GM13976 (cell line): ENCODE measurements around the gene JOSD1.

Source experiments
- DNase-seq: peaks from one replicate; pipeline ENCODE4 v3.0.0; 2012; ENCODE audit warnings: low spot score
- CTCF ChIP-seq: IDR thresholded peaks from 2 replicates; pipeline ENCODE4 v1.5.1; 2012; ENCODE audit warnings: borderline replicate concordance, mild to moderate bottlenecking; ENCODE audit not compliant: insufficient read depth; ENCODE audit errors: extremely low read depth, missing control alignments, control extremely low read depth
- in situ Hi-C: fragments of 300-500 bp; cut with MboI; formaldehyde crosslinking; loops from one replicate; pipeline ENCODE4 v1.12.0; 2022; ENCODE audit warnings: low sequenced_read_pairs, mixed read lengths, inconsistent platforms; ENCODE audit not compliant: unreplicated experiment

JOSD1 gene

GRCh38 chr22:38741576-38741975, 40.8 kb upstream of the JOSD1 start:
- no peak for DNase-seq
- TF ChIP-seq CTCF = no peak
- in situ Hi-C loops = no loop called here

DNA sequence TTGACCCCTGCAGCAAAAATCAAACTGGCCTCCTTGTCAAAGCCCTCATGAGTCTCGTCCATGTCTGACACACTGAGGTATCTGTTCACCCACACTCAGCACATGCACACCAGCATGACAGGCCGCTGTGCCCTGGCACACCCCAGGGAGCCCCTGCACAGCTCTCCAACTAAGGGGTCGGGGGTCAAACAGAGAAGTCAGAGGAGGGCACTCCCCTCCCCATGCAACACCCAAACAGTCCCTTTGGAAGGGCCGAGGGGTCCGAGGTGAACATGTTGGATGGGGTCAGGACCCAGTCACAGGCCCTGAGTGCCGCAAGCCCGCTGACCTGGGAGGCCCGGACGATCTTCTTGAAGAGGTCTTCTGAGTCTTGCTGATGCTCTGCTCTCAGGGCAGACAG, 40.4 kb upstream of the JOSD1 start:
- in situ Hi-C loops = no loop called here
- DNase-seq = no peak
- no peak for TF ChIP-seq CTCF

DNA sequence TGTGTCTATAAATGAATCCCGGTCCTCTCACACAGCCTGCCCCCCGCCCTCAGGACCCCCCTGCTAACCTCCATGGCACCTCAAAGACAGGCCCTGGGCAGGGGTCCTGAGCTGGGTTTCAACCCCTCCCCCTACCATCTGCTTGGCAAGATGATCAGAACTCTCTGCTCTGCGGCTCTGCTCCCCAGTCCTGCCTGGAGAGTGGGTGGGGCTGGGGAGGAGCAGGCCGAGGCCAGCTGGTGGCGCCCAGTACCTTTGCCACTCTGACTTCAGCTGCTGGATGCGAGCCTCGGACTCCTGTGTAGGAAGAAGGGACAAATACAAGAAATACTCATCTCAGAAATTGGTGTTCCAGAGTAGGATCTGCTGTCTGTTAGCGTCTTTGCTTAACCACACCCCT, 40.0 kb upstream of the JOSD1 start:
- no peak for DNase-seq
- in situ Hi-C loops = no loop called here
- TF ChIP-seq CTCF = no peak

- no peak for TF ChIP-seq CTCF
- in situ Hi-C loops = no loop called here
- peak; percentile 30 for DNase-seq
Measured at GRCh38 chr22:38740116-38740723, 39.5 kb upstream of the JOSD1 start.

- in situ Hi-C loops = no loop called here
- TF ChIP-seq CTCF = no peak
- peak; percentile 30 for DNase-seq
Measured at GRCh38 chr22:38739300-38740055, 38.7 kb upstream of the JOSD1 start.

GRCh38 chr22:38738475-38739070, 37.8 kb upstream of the JOSD1 start:
- no peak for TF ChIP-seq CTCF
- peak; percentile 33 for DNase-seq
- in situ Hi-C loops = no loop called here
